HG02970 (cell line): ENCODE data around the gene HOXB8.

Experiments used
- ATAC-seq: cut with Tn5 transposase; IDR thresholded peaks from one replicate; pipeline ENCODE4 v1.9.1; 2021; ENCODE audit warnings: mild to moderate bottlenecking, moderate library complexity, moderate number of reproducible peaks; ENCODE audit not compliant: unreplicated experiment, low FRiP score

Gene HOXB8

GRCh38 chr17:48615047-48615962 lies at the start of gene HOXB8:
HOXB8 (minus strand) TSS chr17:48615292; CDS start chr17:48614704, 588 bp downstream.
- ATAC-seq, result no peak

- no peak for ATAC-seq
These were observed 48.2 kb upstream of the HOXB8 start for GRCh38 chr17:48663134-48663924.

GRCh38 chr17:48655913-48656312 lies 40.8 kb upstream of the HOXB8 start:
- ATAC-seq, result no peak

GRCh38 chr17:48649741-48650140 lies 34.6 kb upstream of the HOXB8 start:
- ATAC-seq, result no peak

- no peak for ATAC-seq
These were observed 32.8 kb upstream of the HOXB8 start for GRCh38 chr17:48647963-48648245.

- no peak for ATAC-seq
These were observed 32.2 kb upstream of the HOXB8 start for GRCh38 chr17:48647103-48647962.

GRCh38 chr17:48646183-48647102 lies 31.4 kb upstream of the HOXB8 start:
- no peak for ATAC-seq

- no peak for ATAC-seq
These were observed 30.6 kb upstream of the HOXB8 start for GRCh38 chr17:48645639-48646182.

- ATAC-seq, result no peak
These were observed 29.9 kb upstream of the HOXB8 start for GRCh38 chr17:48644910-48645557.

- ATAC-seq, result no peak
These were observed 29.1 kb upstream of the HOXB8 start for GRCh38 chr17:48644159-48644558.

- ATAC-seq, result no peak
These were observed 28.6 kb upstream of the HOXB8 start for GRCh38 chr17:48643697-48644012.

- ATAC-seq, result no peak
These were observed 28.0 kb upstream of the HOXB8 start for GRCh38 chr17:48642843-48643696.

- ATAC-seq, result no peak
These were observed 27.2 kb upstream of the HOXB8 start for GRCh38 chr17:48642059-48642842.

GRCh38 chr17:48641541-48642058 lies 26.5 kb upstream of the HOXB8 start:
- no peak for ATAC-seq

GRCh38 chr17:48640858-48641180 lies 25.7 kb upstream of the HOXB8 start:
- no peak for ATAC-seq

- no peak for ATAC-seq
These were observed 25.1 kb upstream of the HOXB8 start for GRCh38 chr17:48639982-48640857.
